HepG2 (cell line): Measurements from ENCODE around the gene SLA2. TPM values are rescaled to one million over a fixed set of nuclear protein-coding genes. Genes with fewer than 3 reads are reported as not detected.

Source experiments
- ATAC-seq: fragments of 200-7000 bp; cut with Tn5 transposase; 3 replicates; pipeline ENCODE4 v1.9.1; 2020; ENCODE audit warnings: mild to moderate bottlenecking, moderate library complexity
- BruUV-seq: library from RNA; stranded (reverse); fragments of 400-500 nt; replicated peaks from 2 replicates; lab custom pipeline; 2021; lab: Mats Ljungman, UMichigan
- CTCF ChIA-PET: fragments of 300-600 bp; formaldehyde crosslinking; extraction: SDS; loops from one replicate; lab custom pipeline; 2021; ENCODE audit warnings: low total read pairs, inconsistent platforms, low intra/inter-chr PET ratio; lab: Yijun Ruan, JAX
- POLR2A ChIA-PET: fragments of 350-600 bp; sonication (Branson Sonifier 250); formaldehyde crosslinking; loops from one replicate; lab custom pipeline; 2020; ENCODE audit warnings: antibody characterized with exemption, inconsistent platforms; lab: Yijun Ruan, JAX
- DNase-seq: peaks from one replicate; pipeline ENCODE4 v3.0.0-alpha.2; 2015; ENCODE audit warnings: low spot score
- FAIRE-seq: peaks from 3 replicates; lab custom pipeline; 2011; peaks lifted over from hg19 to GRCh38; lab: Jason Lieb, UNC
- H2AFZ ChIP-seq: one replicate; pipeline ENCODE4 v1.6.1; 2011; ENCODE audit warnings: low read length, inconsistent platforms
- H3K27ac ChIP-seq: fragments of 300-600 bp; 3 replicates; pipeline ENCODE4 v1.8.0; 2011; ENCODE audit warnings: mixed run types, mild to moderate bottlenecking, mixed read lengths, low read length, inconsistent platforms; ENCODE audit not compliant: insufficient read depth; ENCODE audit errors: extremely low read length
- H3K27me3 ChIP-seq, 2 experiments: fragments of 200-600 bp in 1 of 2; 2 replicates in 1 of 2; 3 replicates in 1 of 2; pipeline versions ENCODE4 v1.6.0 to v1.8.0; 2011; ENCODE audit warnings: low read length in 2 of 2, mild to moderate bottlenecking in 2 of 2, moderate library complexity in 2 of 2, inconsistent platforms in 1 of 2; ENCODE audit not compliant: insufficient read depth in 2 of 2, control insufficient read depth in 1 of 2
- H3K36me3 ChIP-seq, 2 experiments: fragments of 200-600 bp in 1 of 2; replicated peaks in 1 of 2; 2 replicates in 1 of 2; 3 replicates in 1 of 2; pipeline versions ENCODE4 v1.5.1 to v1.8.0; 2011; ENCODE audit warnings: low read length in 2 of 2, inconsistent platforms in 1 of 2; ENCODE audit not compliant: insufficient read depth in 2 of 2, control insufficient read depth in 1 of 2
- H3K4me1 ChIP-seq: 2 replicates; pipeline ENCODE4 v1.5.1; 2012; ENCODE audit warnings: low read length, inconsistent platforms; ENCODE audit not compliant: insufficient read depth
- H3K4me2 ChIP-seq: 2 replicates; pipeline ENCODE4 v1.6.0; 2011; ENCODE audit warnings: low read depth, low read length, inconsistent platforms
- H3K4me3 ChIP-seq, 3 experiments: fragments of 200-600 bp in 1 of 3; sonication (generic), shearing (Covaris generic) in 1 of 3; replicated peaks in 1 of 3; 2 replicates each; pipeline ENCODE4 v1.5.1; 2011 to 2016; ENCODE audit warnings: low read length in 3 of 3, inconsistent platforms in 2 of 3, low read depth in 2 of 3, mild to moderate bottlenecking in 2 of 3, control low read depth in 1 of 3, mixed read lengths in 1 of 3; ENCODE audit not compliant: insufficient read depth in 1 of 3
- H3K79me2 ChIP-seq: one replicate; pipeline ENCODE4 v1.6.1; 2011; ENCODE audit warnings: low read length, inconsistent platforms; ENCODE audit not compliant: insufficient read depth
- H3K9ac ChIP-seq: 2 replicates; pipeline ENCODE4 v1.6.0; 2011; ENCODE audit warnings: mild to moderate bottlenecking, low read depth, low read length, inconsistent platforms; ENCODE audit not compliant: insufficient read depth
- H3K9me3 ChIP-seq: 2 replicates; pipeline ENCODE4 v1.5.1; 2012; ENCODE audit warnings: mild to moderate bottlenecking, low read length
- H4K20me1 ChIP-seq: 2 replicates; pipeline ENCODE4 v1.6.0; 2011; ENCODE audit warnings: inconsistent platforms, mild to moderate bottlenecking, low read length, moderate library complexity; ENCODE audit not compliant: insufficient read depth
- BRF2 ChIP-seq: sonication (generic); formaldehyde crosslinking; IDR thresholded peaks from 2 replicates; pipeline ENCODE4 v1.8.1; 2022; ENCODE audit warnings: mild to moderate bottlenecking, missing genetic modification reagents
- FOXO4 ChIP-seq: sonication (generic); formaldehyde crosslinking; conservative IDR thresholded peaks from 2 replicates; pipeline ENCODE4 v1.8.1; 2023; ENCODE audit warnings: missing genetic modification reagents
- MIER3 ChIP-seq: IDR thresholded peaks from 2 replicates; pipeline ENCODE4 v1.6.1; 2016; ENCODE audit warnings: missing compliant biosample characterization, borderline replicate concordance
- ONECUT2 ChIP-seq: sonication (generic); formaldehyde crosslinking; IDR thresholded peaks from 2 replicates; pipeline ENCODE4 v1.4.0; 2020; ENCODE audit warnings: missing genetic modification reagents
- PRMT3 ChIP-seq: sonication (generic); formaldehyde crosslinking; IDR thresholded peaks from 2 replicates; pipeline ENCODE4 v1.8.1; 2022; ENCODE audit warnings: low read depth, mild to moderate bottlenecking, moderate library complexity, missing genetic modification reagents, borderline replicate concordance
- RELA ChIP-seq: sonication (generic); formaldehyde crosslinking; IDR thresholded peaks from 2 replicates; pipeline ENCODE4 v1.4.0; 2020; ENCODE audit warnings: missing genetic modification reagents
- SNRNP70 ChIP-seq: fragments of 200-400 bp; formaldehyde crosslinking; IDR thresholded peaks from 2 replicates; pipeline ENCODE4 v1.6.1; 2017; ENCODE audit warnings: mild to moderate bottlenecking, low read depth, low read length, moderate library complexity
- UBTF ChIP-seq: sonication (generic); formaldehyde crosslinking; IDR thresholded peaks from 2 replicates; pipeline ENCODE4 v1.4.0; 2020; ENCODE audit warnings: mild to moderate bottlenecking, missing genetic modification reagents
- ZNF20 ChIP-seq: sonication (generic); formaldehyde crosslinking; IDR thresholded peaks from 2 replicates; pipeline ENCODE4 v1.4.0; 2020; ENCODE audit warnings: mild to moderate bottlenecking, moderate library complexity, missing genetic modification reagents
- ZNF564 ChIP-seq: sonication (generic); formaldehyde crosslinking; IDR thresholded peaks from 2 replicates; pipeline ENCODE4 v1.8.1; 2023; ENCODE audit warnings: mild to moderate bottlenecking, missing genetic modification reagents
- ZNF572 ChIP-seq: sonication (generic); formaldehyde crosslinking; IDR thresholded peaks from 2 replicates; pipeline ENCODE4 v1.5.1; 2020; ENCODE audit warnings: mild to moderate bottlenecking, missing genetic modification reagents
- WGBS: methylation state at CpG from one replicate; pipeline ENCODE4 v1.1.6; 2017; ENCODE audit warnings: low lambda C conversion rate; 5-methylcytosine and 5-hydroxymethylcytosine counted together
- in situ Hi-C: cut with HindIII; loops from 2 replicates; pipeline ENCODE4 v1.10.0; 2017; ENCODE audit warnings: low pct_unique_long_range_greater_than_20kb; ENCODE audit not compliant: extremely low pct_ligation_motif_present
- intact Hi-C: fragments of 100-400 bp; cut with micrococcal nuclease; formaldehyde crosslinking; loops from one replicate; pipeline ENCODE4 v1.10.0; 2022; ENCODE audit not compliant: unreplicated experiment
- polyA plus RNA-seq, 8 experiments: library from polyadenylated mRNA; depleted of rRNA in 3 of 8; stranded (reverse) in 7 of 8; unstranded in 1 of 8; fragments of >200 nt; fragmentation: Illumina TruSeq in 4 of 8; extraction: Trizol in 4 of 8; gene quantifications; 2 replicates each; pipeline versions ENCODE4 v1.2.1 to v1.2.3, GENCODE V29; 2011 to 2016; ENCODE audit warnings: low read depth in 4 of 8, missing spikeins in 1 of 8, mixed read lengths in 1 of 8; ENCODE audit not compliant: insufficient read depth in 1 of 8
- total RNA-seq, 5 experiments: library from RNA; depleted of rRNA; stranded (reverse); fragments of >200 nt; fragmentation: Illumina TruSeq; extraction: Trizol; gene quantifications; 2 replicates each; pipeline ENCODE4 v1.2.3, GENCODE V29; 2016; ENCODE audit warnings: low read depth in 1 of 5

The SLA2 gene
- total and polyA plus RNA-seq, 2 of the 13 experiments (the other 11 are each of a cell fraction or from before 2014, with no cell fraction given): 1.6 to 3.6 TPM

GRCh38 chr20:36644706-36645095, 1.3 kb downstream of the SLA2 start:
- no peaks in the 10 kb centered on the region for H3K79me2 ChIP-seq
- no peak overlapping the region for H3K4me3 ChIP-seq
- BruUV-seq: no TSS peak
- DNase-seq (no peak), FAIRE-seq (no peak), ATAC-seq (no peak)
- ChIA-PET CTCF (no interaction called here), POLR2A (no interaction called here)
- in situ Hi-C loops: no loop called here
- H3K27ac ChIP-seq: peak overlapping the region; percentile 79
- peaks cover 94% of the 10 kb centered on the region for H3K4me1 ChIP-seq
- no peak overlapping the region for H2AFZ ChIP-seq
- TF ChIP-seq ZNF20 (CRISPR knock-in tag) (no peak), MIER3 (CRISPR knock-in tag) (no peak), ZNF572 (CRISPR knock-in tag) (no peak), RELA (CRISPR knock-in tag) (no peak), PRMT3 (no peak), SNRNP70 (no peak), ONECUT2 (CRISPR knock-in tag) (no peak), ZNF564 (CRISPR knock-in tag) (no peak)
- H4K20me1 ChIP-seq: no peaks in the 10 kb centered on the region
- H3K4me2 ChIP-seq: no peak overlapping the region
- H3K27me3 ChIP-seq: no peaks in the 10 kb centered on the region
- intact Hi-C loops: no loop called here
- WGBS: 91% methylated on average over 7 of the region's 7 CpGs
- H3K36me3 ChIP-seq: no peaks in the 10 kb centered on the region
- no peak overlapping the region for H3K9ac ChIP-seq
- no peaks in the 10 kb centered on the region for H3K9me3 ChIP-seq

GRCh38 chr20:36644032-36644705, 1.8 kb downstream of the SLA2 start:
- Histone ChIP-seq H2AFZ (no peak overlapping the region), H3K36me3 (no peaks in the 10 kb centered on the region), H3K4me1 (peaks cover 92% of the 10 kb centered on the region), H3K9me3 (no peaks in the 10 kb centered on the region), H3K79me2 (no peaks in the 10 kb centered on the region), H3K27me3 (no peaks in the 10 kb centered on the region), H4K20me1 (no peaks in the 10 kb centered on the region), H3K4me2 (no peak overlapping the region), H3K9ac (0 out of 2 replicates have a peak overlapping the region, but pooled peaks have one; percentile 9), H3K27ac (peak overlapping the region; percentile 79), H3K4me3 (no peak overlapping the region)
- in situ Hi-C loops: no loop called here
- FAIRE-seq: no peak
- DNase-seq: no peak
- ChIA-PET POLR2A (interaction anchor here (1.4 to 1.9 kb wide), 2 partner anchors 11 to 184 kb away, joined by 3 to 15 read pairs; no protein-coding TSS in a partner anchor), CTCF (no interaction called here)
- ATAC-seq: no peak
- intact Hi-C loops: no loop called here
- WGBS: 91% methylated on average over 5 of the region's 5 CpGs
- no TSS peak for BruUV-seq
- TF ChIP-seq FOXO4 (CRISPR knock-in tag) (0 out of 2 replicates have a peak, but pooled peaks have one; percentile 54), UBTF (0 out of 2 replicates have a peak, but pooled peaks have one; percentile 30), BRF2 (CRISPR knock-in tag) (no peak)
